HepG2 (cell line): ENCODE data around the gene MADCAM1. TPM values are rescaled to one million over a fixed set of nuclear protein-coding genes. Genes with fewer than 3 reads are reported as not detected.

Source experiments
- AFF4 ChIP-seq: sonication (generic); formaldehyde crosslinking; IDR thresholded peaks from 2 replicates; pipeline ENCODE4 v1.4.0; 2020; ENCODE audit warnings: missing genetic modification reagents
- BCL6 ChIP-seq: IDR thresholded peaks from 2 replicates; pipeline ENCODE4 v1.6.1; 2016; ENCODE audit warnings: missing genetic modification reagents, missing compliant biosample characterization
- CCDC6 ChIP-seq: sonication (generic); formaldehyde crosslinking; IDR thresholded peaks from 2 replicates; pipeline ENCODE4 v1.8.1; 2022; ENCODE audit warnings: mild to moderate bottlenecking, missing genetic modification reagents, moderate library complexity
- DR1 ChIP-seq: sonication (generic); formaldehyde crosslinking; IDR thresholded peaks from 2 replicates; pipeline ENCODE4 v1.8.0; 2021; ENCODE audit warnings: mild to moderate bottlenecking, missing genetic modification reagents, inconsistent platforms
- GLMP ChIP-seq: sonication (generic); formaldehyde crosslinking; IDR thresholded peaks from 2 replicates; pipeline ENCODE4 v1.9.0; 2021; ENCODE audit warnings: missing genetic modification reagents, mild to moderate bottlenecking, borderline replicate concordance
- HNRNPUL1 ChIP-seq: fragments of 200-400 bp; formaldehyde crosslinking; IDR thresholded peaks from 2 replicates; pipeline ENCODE4 v1.6.1; 2017; ENCODE audit warnings: low read depth, mild to moderate bottlenecking, low read length, moderate library complexity
- JUNB ChIP-seq: sonication (generic); formaldehyde crosslinking; IDR thresholded peaks from 2 replicates; pipeline ENCODE4 v1.8.0; 2022; ENCODE audit warnings: missing genetic modification reagents, mild to moderate bottlenecking, borderline replicate concordance
- KLF6 ChIP-seq: IDR thresholded peaks from 2 replicates; pipeline ENCODE4 v1.8.0; 2016; ENCODE audit warnings: missing biosample characterization, missing genetic modification reagents
- KMT2A ChIP-seq: sonication (generic); formaldehyde crosslinking; IDR thresholded peaks from 2 replicates; pipeline ENCODE4 v1.4.0; 2020; ENCODE audit warnings: missing genetic modification reagents
- NONO ChIP-seq, 2 experiments: fragments of 450-650 bp in 1 of 2; sonication (generic) in 1 of 2; formaldehyde crosslinking in 1 of 2; IDR thresholded peaks in 1 of 2; conservative IDR thresholded peaks in 1 of 2; 2 replicates each; pipeline versions ENCODE4 v1.6.1 to v1.8.0; 2017 to 2022; ENCODE audit warnings: mild to moderate bottlenecking in 1 of 2, missing genetic modification reagents in 1 of 2, moderate library complexity in 1 of 2
- SCMH1 ChIP-seq: sonication (generic); formaldehyde crosslinking; IDR thresholded peaks from 2 replicates; pipeline ENCODE4 v1.9.0; 2021; ENCODE audit warnings: missing genetic modification reagents, mild to moderate bottlenecking, borderline replicate concordance
- TERF1 ChIP-seq: sonication (generic); formaldehyde crosslinking; IDR thresholded peaks from 2 replicates; pipeline ENCODE4 v1.8.0; 2022; ENCODE audit warnings: mild to moderate bottlenecking, missing genetic modification reagents, moderate library complexity
- YEATS2 ChIP-seq: sonication (generic); formaldehyde crosslinking; IDR thresholded peaks from 2 replicates; pipeline ENCODE4 v1.4.0; 2020; ENCODE audit warnings: missing genetic modification reagents, borderline replicate concordance
- ZBTB1 ChIP-seq: sonication (generic); formaldehyde crosslinking; IDR thresholded peaks from 2 replicates; pipeline ENCODE4 v1.4.0; 2020; ENCODE audit warnings: missing genetic modification reagents, borderline replicate concordance
- ZBTB21 ChIP-seq: sonication (generic); formaldehyde crosslinking; IDR thresholded peaks from 2 replicates; pipeline ENCODE4 v1.4.0; 2020; ENCODE audit warnings: missing genetic modification reagents
- ZC3H4 ChIP-seq: sonication (generic); formaldehyde crosslinking; IDR thresholded peaks from 2 replicates; pipeline ENCODE4 v1.4.0; 2020; ENCODE audit warnings: missing genetic modification reagents, borderline replicate concordance
- ZNF343 ChIP-seq: sonication (generic); formaldehyde crosslinking; IDR thresholded peaks from 2 replicates; pipeline ENCODE4 v1.4.0; 2020; ENCODE audit warnings: mild to moderate bottlenecking, missing genetic modification reagents
- ZNF652 ChIP-seq: IDR thresholded peaks from 2 replicates; pipeline ENCODE4 v1.6.1; 2016; ENCODE audit warnings: low read depth, borderline replicate concordance
- ZNF691 ChIP-seq: sonication (generic); formaldehyde crosslinking; IDR thresholded peaks from 2 replicates; pipeline ENCODE4 v1.4.0; 2020; ENCODE audit warnings: missing genetic modification reagents, low read depth, mild to moderate bottlenecking, borderline replicate concordance
- ZNF7 ChIP-seq: IDR thresholded peaks from 2 replicates; pipeline ENCODE4 v1.6.1; 2016; ENCODE audit warnings: missing biosample characterization, missing genetic modification reagents
- polyA plus RNA-seq, 8 experiments: library from polyadenylated mRNA; depleted of rRNA in 3 of 8; stranded (reverse) in 7 of 8; unstranded in 1 of 8; fragments of >200 nt; fragmentation: Illumina TruSeq in 4 of 8; extraction: Trizol in 4 of 8; gene quantifications; 2 replicates each; pipeline versions ENCODE4 v1.2.1 to v1.2.3, GENCODE V29; 2011 to 2016; ENCODE audit warnings: low read depth in 4 of 8, missing spikeins in 1 of 8, mixed read lengths in 1 of 8; ENCODE audit not compliant: insufficient read depth in 1 of 8
- total RNA-seq, 5 experiments: library from RNA; depleted of rRNA; stranded (reverse); fragments of >200 nt; fragmentation: Illumina TruSeq; extraction: Trizol; gene quantifications; 2 replicates each; pipeline ENCODE4 v1.2.3, GENCODE V29; 2016; ENCODE audit warnings: low read depth in 1 of 5

The MADCAM1 gene
- total and polyA plus RNA-seq, 2 of the 13 experiments (the other 11 are each of a cell fraction or from before 2014, with no cell fraction given) = 0.29 to 0.33 TPM

GRCh38 chr19:485583-486236 lies 10.6 kb upstream of the MADCAM1 start (continued):
- TF ChIP-seq TERF1 (CRISPR knock-in tag) (no peak), ZNF691 (CRISPR knock-in tag) (peak; percentile 13; the same call in 1 of the 2 replicates), SCMH1 (CRISPR knock-in tag) (no peak), YEATS2 (no peak), AFF4 (no peak), ZBTB21 (CRISPR knock-in tag) (no peak; the same call in 1 of the 2 replicates), JUNB (CRISPR knock-in tag) (no peak), KLF6 (CRISPR knock-in tag) (no peak), ZNF343 (CRISPR knock-in tag) (no peak), ZNF652 (CRISPR knock-in tag) (no peak), CCDC6 (CRISPR knock-in tag) (no peak), GLMP (CRISPR knock-in tag) (no peak), NONO (IDR thresholded peaks at IDR 0.05) (no peak), NONO (CRISPR knock-in tag; conservative IDR thresholded peaks at IDR 0.05) (no peak; the same call in 1 of the 2 replicates), ZNF7 (CRISPR knock-in tag) (no peak), KMT2A (CRISPR knock-in tag) (no peak), BCL6 (CRISPR knock-in tag) (0 out of 2 replicates have a peak, but pooled peaks have one; percentile 19), HNRNPUL1 (no peak), DR1 (CRISPR knock-in tag) (peak; percentile 41; the same call in 1 of the 2 replicates), ZC3H4 (no peak), ZBTB1 (CRISPR knock-in tag) (no peak)
